Measurements from ENCODE around the gene SMIM36.
"Not testable (repeated sequence)": the region's sequence is repeated elsewhere in the genome, so short reads cannot be mapped to it uniquely, and the experiment has no call there.

The SMIM36 gene

GRCh38 chr17:55463600-55463999 lies 47.7 kb downstream of the SMIM36 start:
- in situ Hi-C loops (cut with MboI; ENCODE audit: low pct_unique_long_range_greater_than_20kb, low sequenced_read_pairs) = no loop called here
- no peak for DNase-seq

GRCh38 chr17:55462711-55463110 lies 48.5 kb downstream of the SMIM36 start:
- in situ Hi-C loops (cut with MboI; ENCODE audit: low pct_unique_long_range_greater_than_20kb, low sequenced_read_pairs) = no loop called here
- DNase-seq = no peak

GRCh38 chr17:55462234-55462633 lies 49.0 kb downstream of the SMIM36 start:
- DNase-seq = no peak
- in situ Hi-C loops (cut with MboI; ENCODE audit: low pct_unique_long_range_greater_than_20kb, low sequenced_read_pairs) = no loop called here

- DNase-seq = no peak
- in situ Hi-C loops (cut with MboI; ENCODE audit: low pct_unique_long_range_greater_than_20kb, low sequenced_read_pairs) = no loop called here
These were observed 52.3 kb downstream of the SMIM36 start for GRCh38 chr17:55458978-55459377.

GRCh38 chr17:55458287-55458900 lies 52.9 kb downstream of the SMIM36 start:
- no peak for DNase-seq
- in situ Hi-C loops (cut with MboI; ENCODE audit: low pct_unique_long_range_greater_than_20kb, low sequenced_read_pairs) = no loop called here

GRCh38 chr17:55456307-55457240 lies 54.7 kb downstream of the SMIM36 start:
- in situ Hi-C loops (cut with MboI; ENCODE audit: low pct_unique_long_range_greater_than_20kb, low sequenced_read_pairs) = no loop called here
- no peak for DNase-seq

- DNase-seq = no peak
These were observed 56.3 kb downstream of the SMIM36 start for GRCh38 chr17:55454906-55455474.

GRCh38 chr17:55453839-55454557 lies 57.3 kb downstream of the SMIM36 start:
- in situ Hi-C loops (cut with MboI; ENCODE audit: low pct_unique_long_range_greater_than_20kb, low sequenced_read_pairs) = no loop called here
- DNase-seq = no peak

More at GRCh38 chr17:55454906-55455474, 56.3 kb downstream of the SMIM36 start:
- in situ Hi-C loops (cut with MboI; ENCODE audit: low pct_unique_long_range_greater_than_20kb, low sequenced_read_pairs) = no loop called here

- in situ Hi-C loops (cut with MboI; ENCODE audit: low pct_unique_long_range_greater_than_20kb, low sequenced_read_pairs) = no loop called here
- no peak for DNase-seq
These were observed 59.0 kb downstream of the SMIM36 start for GRCh38 chr17:55452139-55452790.

- no peak for DNase-seq
- in situ Hi-C loops (cut with MboI; ENCODE audit: low pct_unique_long_range_greater_than_20kb, low sequenced_read_pairs) = no loop called here
These were observed 59.5 kb downstream of the SMIM36 start for GRCh38 chr17:55451758-55452138.

GRCh38 chr17:55451203-55451641 lies 60.0 kb downstream of the SMIM36 start:
- DNase-seq = peak; percentile 18
- in situ Hi-C loops (cut with MboI; ENCODE audit: low pct_unique_long_range_greater_than_20kb, low sequenced_read_pairs) = no loop called here

- in situ Hi-C loops (cut with MboI; ENCODE audit: low pct_unique_long_range_greater_than_20kb, low sequenced_read_pairs) = no loop called here
- DNase-seq = no peak
These were observed 60.9 kb downstream of the SMIM36 start for GRCh38 chr17:55450232-55450825.

GRCh38 chr17:55448681-55449080 lies 62.6 kb downstream of the SMIM36 start:
- in situ Hi-C loops (cut with MboI; ENCODE audit: low pct_unique_long_range_greater_than_20kb, low sequenced_read_pairs) = no loop called here
- no peak for DNase-seq

- no peak for DNase-seq
- in situ Hi-C loops (cut with MboI; ENCODE audit: low pct_unique_long_range_greater_than_20kb, low sequenced_read_pairs) = no loop called here
These were observed 64.6 kb downstream of the SMIM36 start for GRCh38 chr17:55446581-55447205.

- DNase-seq; in situ Hi-C loops (cut with MboI; ENCODE audit: low pct_unique_long_range_greater_than_20kb, low sequenced_read_pairs): not testable (repeated sequence)
These were observed 65.2 kb downstream of the SMIM36 start for GRCh38 chr17:55446004-55446403.

GRCh38 chr17:55444471-55445441 lies 66.5 kb downstream of the SMIM36 start:
- no peak for DNase-seq
- in situ Hi-C loops (cut with MboI; ENCODE audit: low pct_unique_long_range_greater_than_20kb, low sequenced_read_pairs) = no loop called here

GRCh38 chr17:55443904-55444303 lies 67.3 kb downstream of the SMIM36 start:
- in situ Hi-C loops (cut with MboI; ENCODE audit: low pct_unique_long_range_greater_than_20kb, low sequenced_read_pairs) = no loop called here
- DNase-seq = no peak

All from KBM-7 (cell line).